Lower leg skin (tissue), 3 donors: Measurements from ENCODE around the gene CKS1B.

Experiments used
- POLR2A ChIP-seq, 2 donors: fragments of 450-650 bp; IDR thresholded peaks; one replicate each; pipeline ENCODE4 v1.6.1; 2016 to 2017; ENCODE audit warnings: antibody characterized with exemption in 2 of 2, mild to moderate bottlenecking in 1 of 2, moderate library complexity in 1 of 2
- TF ChIP-seq, protein P1 (sequence below), 3 donors: fragments of 450-650 bp; IDR thresholded peaks; one replicate each; pipeline ENCODE4 v1.5.1; 2016; ENCODE audit warnings: antibody characterized with exemption in 3 of 3, mild to moderate bottlenecking in 3 of 3, moderate library complexity in 2 of 3

DNA sequence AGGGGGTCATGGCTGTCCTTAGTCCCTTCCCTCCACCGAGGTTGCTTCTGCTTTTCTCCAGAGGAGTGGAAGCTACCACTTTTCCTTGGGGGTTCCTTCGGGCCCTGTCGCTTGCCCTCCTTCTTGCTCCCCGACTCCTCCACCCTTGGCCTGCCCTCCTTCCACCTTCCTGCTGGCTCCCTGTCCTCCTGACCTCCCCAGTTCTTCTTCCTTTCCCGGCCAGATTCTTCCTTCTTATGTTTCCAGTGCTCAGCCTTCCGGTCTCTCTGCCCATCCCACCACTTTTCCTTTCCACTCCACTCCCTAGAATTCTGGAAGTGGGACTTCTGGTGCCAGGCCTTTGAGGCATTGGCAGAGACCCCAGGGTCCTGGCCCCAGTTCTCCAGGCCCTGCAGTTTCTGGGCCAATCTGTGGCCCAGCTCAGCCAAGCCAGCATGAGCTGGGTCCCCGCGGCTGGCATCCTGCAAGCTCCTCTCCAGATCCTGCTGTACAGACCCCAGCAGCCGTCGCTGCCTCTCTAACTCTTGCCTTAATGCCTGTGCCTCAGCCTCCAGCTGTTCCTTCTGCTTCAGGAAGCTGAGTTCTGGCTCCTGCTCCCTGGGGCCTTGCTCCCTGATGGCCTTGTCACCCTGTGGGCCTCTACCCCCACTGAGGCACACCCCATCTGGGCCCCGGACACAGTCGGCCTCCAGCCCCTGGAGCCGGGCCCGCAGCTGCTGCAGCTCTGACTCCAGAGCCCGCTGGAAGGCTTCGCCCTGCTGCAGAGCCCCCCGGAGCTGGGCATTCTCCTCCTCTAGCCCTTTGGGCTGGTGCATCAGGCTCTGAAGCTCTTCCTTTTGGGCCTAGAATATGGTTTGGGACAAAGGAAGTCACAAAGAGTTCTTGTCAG is 28.3 kb upstream of the CKS1B start:
- TF ChIP-seq, protein P1, sequence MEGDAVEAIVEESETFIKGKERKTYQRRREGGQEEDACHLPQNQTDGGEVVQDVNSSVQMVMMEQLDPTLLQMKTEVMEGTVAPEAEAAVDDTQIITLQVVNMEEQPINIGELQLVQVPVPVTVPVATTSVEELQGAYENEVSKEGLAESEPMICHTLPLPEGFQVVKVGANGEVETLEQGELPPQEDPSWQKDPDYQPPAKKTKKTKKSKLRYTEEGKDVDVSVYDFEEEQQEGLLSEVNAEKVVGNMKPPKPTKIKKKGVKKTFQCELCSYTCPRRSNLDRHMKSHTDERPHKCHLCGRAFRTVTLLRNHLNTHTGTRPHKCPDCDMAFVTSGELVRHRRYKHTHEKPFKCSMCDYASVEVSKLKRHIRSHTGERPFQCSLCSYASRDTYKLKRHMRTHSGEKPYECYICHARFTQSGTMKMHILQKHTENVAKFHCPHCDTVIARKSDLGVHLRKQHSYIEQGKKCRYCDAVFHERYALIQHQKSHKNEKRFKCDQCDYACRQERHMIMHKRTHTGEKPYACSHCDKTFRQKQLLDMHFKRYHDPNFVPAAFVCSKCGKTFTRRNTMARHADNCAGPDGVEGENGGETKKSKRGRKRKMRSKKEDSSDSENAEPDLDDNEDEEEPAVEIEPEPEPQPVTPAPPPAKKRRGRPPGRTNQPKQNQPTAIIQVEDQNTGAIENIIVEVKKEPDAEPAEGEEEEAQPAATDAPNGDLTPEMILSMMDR (IDR thresholded peaks at IDR 0.05), result no peak
- TF ChIP-seq POLR2A (IDR thresholded peaks at IDR 0.05), result no peak
